CD4-positive, alpha-beta memory T cell (primary cell): ENCODE measurements around the gene IL1RAPL2. TPM values are rescaled to one million over a fixed set of nuclear protein-coding genes. Genes with fewer than 3 reads are reported as not detected.
"Not testable (repeated sequence)": the region's sequence is repeated elsewhere in the genome, so short reads cannot be mapped to it uniquely, and the experiment has no call there.

ENCODE experiments used
- CTCF ChIA-PET: fragments of 350-600 bp; sonication (Branson Sonifier 250); formaldehyde crosslinking; loops from one replicate; lab custom pipeline; 2021; ENCODE audit warnings: inconsistent platforms; ENCODE audit not compliant: partially characterized antibody; lab: Charles Lee
- POLR2A ChIA-PET: fragments of 350-600 bp; sonication (Branson Sonifier 250); formaldehyde crosslinking; loops from one replicate; lab custom pipeline; 2021; ENCODE audit not compliant: partially characterized antibody; lab: Charles Lee
- DNase-seq, 5 donors: peaks; one replicate each; pipeline versions ENCODE4 v3.0.0 to v3.0.0-alpha.2; 2020 to 2022; ENCODE audit warnings: mixed read lengths in 1 of 5
- H3K27ac ChIP-seq: one replicate; pipeline ENCODE4 v1.7.0; 2013; ENCODE audit warnings: low read depth, low read length
- H3K27me3 ChIP-seq: 2 replicates; pipeline ENCODE4 v1.7.0; 2013; ENCODE audit warnings: mild to moderate bottlenecking, low read length, moderate library complexity; ENCODE audit not compliant: insufficient read depth
- H3K36me3 ChIP-seq: 2 replicates; pipeline ENCODE4 v1.7.0; 2013; ENCODE audit warnings: mild to moderate bottlenecking, low read length, moderate library complexity; ENCODE audit not compliant: insufficient read depth
- H3K4me1 ChIP-seq: 2 replicates; pipeline ENCODE4 v1.7.0; 2013; ENCODE audit warnings: mild to moderate bottlenecking, low read length, moderate library complexity; ENCODE audit not compliant: insufficient read depth
- H3K4me3 ChIP-seq, 2 donors: one replicate each; pipeline ENCODE4 v1.7.0; 2013; ENCODE audit warnings: low read length in 2 of 2, mild to moderate bottlenecking in 1 of 2
- H3K9me3 ChIP-seq, 2 donors: one replicate each; pipeline ENCODE4 v1.7.0; 2013; ENCODE audit warnings: low read length in 2 of 2, control low read depth in 1 of 2; ENCODE audit not compliant: control insufficient read depth in 1 of 2
- H3K27ac Mint-ChIP-seq, 7 donors: one replicate each; pipeline ENCODE4 v1.8.0; 2020 to 2021; ENCODE audit warnings: mixed read lengths in 7 of 7, mild to moderate bottlenecking in 6 of 7, inconsistent platforms in 3 of 7, moderate library complexity in 3 of 7
- H3K27me3 Mint-ChIP-seq, 2 donors: one replicate each; pipeline ENCODE4 v1.8.0; 2020 to 2021; ENCODE audit warnings: mixed read lengths in 2 of 2
- H3K36me3 Mint-ChIP-seq, 2 donors: one replicate each; pipeline ENCODE4 v1.8.0; 2020 to 2021; ENCODE audit warnings: mixed read lengths in 2 of 2, inconsistent platforms in 1 of 2, mild to moderate bottlenecking in 1 of 2
- H3K4me1 Mint-ChIP-seq, 4 donors: one replicate each; pipeline ENCODE4 v1.8.0; 2020 to 2021; ENCODE audit warnings: mixed read lengths in 4 of 4, mild to moderate bottlenecking in 1 of 4
- H3K4me3 Mint-ChIP-seq, 8 donors: one replicate each; pipeline ENCODE4 v1.8.0; 2020 to 2021; ENCODE audit warnings: mixed read lengths in 8 of 8, mild to moderate bottlenecking in 7 of 8, moderate library complexity in 6 of 8, inconsistent platforms in 3 of 8
- H3K9me3 Mint-ChIP-seq, 8 donors: one replicate each; pipeline ENCODE4 v1.8.0; 2020 to 2021; ENCODE audit warnings: mixed read lengths in 8 of 8, mild to moderate bottlenecking in 5 of 8, inconsistent platforms in 3 of 8, moderate library complexity in 1 of 8
- intact Hi-C: fragments of 100-400 bp; cut with micrococcal nuclease; formaldehyde crosslinking; loops from one replicate; pipeline ENCODE4 v1.15.1; 2023
- polyA plus RNA-seq, 2 donors: library from polyadenylated mRNA; unstranded; fragments of 300-500 nt; fragmentation: Illumina TruSeq; gene quantifications; one replicate each; pipeline ENCODE4 v1.2.3, GENCODE V29; 2021
- total RNA-seq, 2 experiments: library from RNA; stranded (reverse); gene quantifications; one replicate each; pipeline ENCODE4 v1.2.3, GENCODE V29; 2021

IL1RAPL2 gene
- total and polyA plus RNA-seq, 4 experiments from 2014 or later: not detected

DNA sequence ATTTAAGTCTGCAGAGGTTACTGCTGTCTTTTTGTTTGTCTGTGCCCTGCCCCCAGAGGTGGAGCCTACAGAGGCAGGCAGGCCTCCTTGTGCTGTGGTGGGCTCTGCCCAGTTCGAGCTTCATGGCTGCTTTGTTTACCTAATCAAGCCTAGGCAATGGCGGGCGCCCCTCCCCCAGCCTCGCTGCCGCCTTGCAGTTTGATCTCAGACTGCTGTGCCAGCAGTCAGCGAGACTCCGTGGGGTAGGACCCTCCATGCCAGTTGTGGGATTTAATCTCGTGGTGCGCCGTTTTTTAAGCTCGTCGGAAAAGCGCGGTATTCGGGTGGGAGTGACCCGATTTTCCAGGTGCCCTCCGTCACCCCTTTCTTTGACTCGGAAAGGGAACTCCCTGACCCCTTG is 111.5 kb downstream of the IL1RAPL2 start:
- H3K27me3 Mint-ChIP-seq, POLR2A ChIA-PET, H3K4me1 Mint-ChIP-seq, H3K4me3 ChIP-seq, H3K27me3 ChIP-seq, intact Hi-C loops, H3K27ac Mint-ChIP-seq, H3K9me3 ChIP-seq, H3K36me3 Mint-ChIP-seq, H3K36me3 ChIP-seq, H3K4me1 ChIP-seq, H3K27ac ChIP-seq, H3K4me3 Mint-ChIP-seq, H3K9me3 Mint-ChIP-seq, CTCF ChIA-PET, DNase-seq: not testable (repeated sequence)

DNA sequence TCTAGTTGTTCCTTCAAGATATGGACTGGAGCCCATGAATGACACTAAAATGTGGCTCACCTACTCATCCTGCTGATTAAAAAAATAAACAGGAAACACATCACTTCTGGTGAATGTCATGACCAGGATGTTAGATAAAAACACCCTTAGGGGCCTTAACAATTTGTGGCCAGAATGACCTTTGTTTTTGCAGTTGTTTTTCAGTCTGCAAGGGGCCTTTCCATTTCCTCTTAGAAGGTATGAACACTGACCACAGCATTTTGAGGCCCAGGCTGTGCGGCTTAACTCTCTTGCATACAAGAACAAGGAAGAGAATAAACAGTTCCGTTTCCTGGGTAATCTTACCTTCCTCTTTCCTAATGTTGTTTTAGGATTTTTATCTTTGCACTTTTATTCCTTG is 113.2 kb downstream of the IL1RAPL2 start:
- H3K27me3 ChIP-seq: no peaks in the 10 kb centered on the region
- Mint-ChIP-seq H3K9me3 (peaks cover 0 to 2% (median 0%) of the 10 kb centered on the region in 8 donors), H3K27ac (no peak overlapping the region), H3K36me3 (no peaks in the 10 kb centered on the region), H3K4me3 (no peak overlapping the region), H3K27me3 (no peaks in the 10 kb centered on the region), H3K4me1 (no peaks in the 10 kb centered on the region)
- POLR2A ChIA-PET: no interaction called here
- intact Hi-C loops: no loop called here
- H3K4me3 ChIP-seq: no peak overlapping the region
- no peaks in the 10 kb centered on the region for H3K4me1 ChIP-seq
- H3K27ac ChIP-seq: no peak overlapping the region
- DNase-seq: no peak
- no peaks in the 10 kb centered on the region for H3K9me3 ChIP-seq
- no peaks in the 10 kb centered on the region for H3K36me3 ChIP-seq
- CTCF ChIA-PET: no interaction called here

DNA sequence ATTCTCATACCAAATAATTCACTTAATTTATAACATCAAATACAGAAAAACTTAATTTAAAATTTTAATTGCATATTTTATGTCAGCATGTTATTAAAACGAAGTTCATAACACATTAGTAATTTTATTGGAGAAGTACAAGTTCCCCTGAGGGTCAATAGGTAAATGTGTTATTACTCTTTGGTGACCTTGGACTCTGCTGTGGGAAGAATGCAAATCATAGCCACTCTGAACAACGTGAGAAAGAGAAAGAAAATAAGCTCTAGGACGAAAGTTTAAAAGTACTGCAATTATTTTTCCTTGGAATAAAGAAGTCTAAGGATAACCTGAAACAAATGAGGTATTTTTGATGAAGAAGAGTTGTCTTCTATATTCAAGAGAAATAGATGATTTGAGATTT is 115.2 kb downstream of the IL1RAPL2 start:
- Mint-ChIP-seq H3K4me1 (no peaks in the 10 kb centered on the region), H3K27ac (no peak overlapping the region), H3K27me3 (no peaks in the 10 kb centered on the region), H3K4me3 (no peak overlapping the region), H3K9me3 (peaks cover 0 to 2% (median 0%) of the 10 kb centered on the region in 8 donors), H3K36me3 (no peaks in the 10 kb centered on the region)
- Histone ChIP-seq H3K27ac (no peak overlapping the region), H3K9me3 (no peaks in the 10 kb centered on the region), H3K4me3 (no peak overlapping the region), H3K27me3 (no peaks in the 10 kb centered on the region), H3K4me1 (no peaks in the 10 kb centered on the region), H3K36me3 (no peaks in the 10 kb centered on the region)
- POLR2A ChIA-PET: no interaction called here
- intact Hi-C loops: no loop called here
- CTCF ChIA-PET: no interaction called here
- no peak for DNase-seq

DNA sequence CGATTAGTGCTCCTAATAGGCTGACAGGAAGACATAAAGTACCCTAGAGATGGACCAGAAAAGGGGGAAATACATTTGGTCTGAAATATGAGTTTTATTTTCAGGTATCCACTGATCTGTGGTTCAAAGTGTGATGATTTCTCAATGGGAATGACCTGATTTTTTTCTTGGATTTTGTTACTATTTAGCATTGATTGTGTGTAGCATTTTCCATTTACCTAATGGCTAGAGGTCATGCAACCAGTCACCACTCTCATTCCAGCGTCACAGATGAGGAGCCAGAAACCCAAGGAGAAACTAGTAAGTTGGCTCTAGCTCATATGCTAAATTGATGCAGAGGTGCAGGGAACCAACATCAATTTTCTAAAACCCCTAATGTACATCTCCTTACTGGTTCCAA is 118.1 kb downstream of the IL1RAPL2 start:
- Histone ChIP-seq H3K4me3 (no peak overlapping the region), H3K9me3 (no peaks in the 10 kb centered on the region), H3K27ac (no peak overlapping the region), H3K27me3 (no peaks in the 10 kb centered on the region), H3K4me1 (no peaks in the 10 kb centered on the region), H3K36me3 (no peaks in the 10 kb centered on the region)
- intact Hi-C loops: no loop called here
- Mint-ChIP-seq H3K4me1 (no peaks in the 10 kb centered on the region), H3K4me3 (no peak overlapping the region), H3K9me3 (no peaks in the 10 kb centered on the region), H3K27me3 (no peaks in the 10 kb centered on the region), H3K27ac (no peak overlapping the region), H3K36me3 (no peaks in the 10 kb centered on the region)
- ChIA-PET POLR2A (no interaction called here), CTCF (no interaction called here)
- no peak for DNase-seq

DNA sequence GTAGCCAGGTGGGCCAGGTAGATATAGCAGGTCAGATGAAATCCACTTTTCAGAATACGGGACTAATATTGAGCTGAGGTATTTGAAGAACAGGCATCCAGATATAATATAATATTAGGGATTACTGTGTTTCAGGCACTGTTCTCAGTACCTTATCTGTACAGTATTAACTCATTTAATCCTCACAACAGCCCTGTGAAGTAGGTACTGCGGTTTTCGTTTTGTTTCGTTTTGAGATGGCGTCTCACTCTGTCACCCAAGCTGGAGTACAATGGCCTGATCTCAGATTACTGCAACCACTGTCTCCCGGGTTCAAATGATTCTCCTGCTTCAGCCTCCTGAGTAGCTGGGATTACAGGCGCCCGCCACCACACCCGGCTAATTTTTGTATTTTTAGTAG is 129.6 kb downstream of the IL1RAPL2 start:
- no peaks in the 10 kb centered on the region for H3K4me1 ChIP-seq
- no peaks in the 10 kb centered on the region for H3K9me3 ChIP-seq
- H3K36me3 ChIP-seq: no peaks in the 10 kb centered on the region
- Mint-ChIP-seq H3K27ac (no peak overlapping the region), H3K36me3 (no peaks in the 10 kb centered on the region), H3K4me1 (no peaks in the 10 kb centered on the region), H3K4me3 (no peak overlapping the region), H3K27me3 (no peaks in the 10 kb centered on the region), H3K9me3 (peaks cover 0 to 2% (median 0%) of the 10 kb centered on the region in 8 donors)
- H3K27ac ChIP-seq: no peak overlapping the region
- no peak for DNase-seq
- POLR2A ChIA-PET: no interaction called here
- intact Hi-C loops: no loop called here
- no peak overlapping the region for H3K4me3 ChIP-seq
- CTCF ChIA-PET: no interaction called here
- no peaks in the 10 kb centered on the region for H3K27me3 ChIP-seq

DNA sequence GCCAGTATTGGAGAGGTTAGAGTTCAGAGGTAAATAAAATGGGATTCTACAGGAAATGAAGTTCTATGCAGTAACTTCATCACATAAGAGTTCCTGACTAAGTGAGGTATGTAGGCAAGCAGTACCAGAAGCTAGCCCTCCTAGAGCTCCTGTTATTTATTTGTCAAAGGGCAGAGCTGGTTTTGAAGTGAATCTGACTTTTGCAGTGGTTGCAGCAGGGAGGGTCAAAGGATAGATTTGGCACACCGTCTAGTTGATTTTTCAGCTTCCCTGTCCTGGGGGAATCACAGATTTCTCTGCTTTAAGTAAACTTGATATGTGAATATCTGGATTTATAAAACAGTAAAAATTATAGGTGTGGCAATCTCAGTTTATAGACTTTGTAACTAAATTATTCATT is 130.7 kb downstream of the IL1RAPL2 start:
- H3K36me3 ChIP-seq: no peaks in the 10 kb centered on the region
- Mint-ChIP-seq H3K4me1 (no peaks in the 10 kb centered on the region), H3K27ac (no peak overlapping the region), H3K36me3 (no peaks in the 10 kb centered on the region), H3K9me3 (peaks cover 0 to 2% (median 0%) of the 10 kb centered on the region in 8 donors), H3K4me3 (no peak overlapping the region), H3K27me3 (no peaks in the 10 kb centered on the region)
- H3K4me1 ChIP-seq: no peaks in the 10 kb centered on the region
- DNase-seq: no peak
- POLR2A ChIA-PET: no interaction called here
- intact Hi-C loops: no loop called here
- no peak overlapping the region for H3K4me3 ChIP-seq
- no peaks in the 10 kb centered on the region for H3K27me3 ChIP-seq
- H3K27ac ChIP-seq: no peak overlapping the region
- CTCF ChIA-PET: no interaction called here
- no peaks in the 10 kb centered on the region for H3K9me3 ChIP-seq

DNA sequence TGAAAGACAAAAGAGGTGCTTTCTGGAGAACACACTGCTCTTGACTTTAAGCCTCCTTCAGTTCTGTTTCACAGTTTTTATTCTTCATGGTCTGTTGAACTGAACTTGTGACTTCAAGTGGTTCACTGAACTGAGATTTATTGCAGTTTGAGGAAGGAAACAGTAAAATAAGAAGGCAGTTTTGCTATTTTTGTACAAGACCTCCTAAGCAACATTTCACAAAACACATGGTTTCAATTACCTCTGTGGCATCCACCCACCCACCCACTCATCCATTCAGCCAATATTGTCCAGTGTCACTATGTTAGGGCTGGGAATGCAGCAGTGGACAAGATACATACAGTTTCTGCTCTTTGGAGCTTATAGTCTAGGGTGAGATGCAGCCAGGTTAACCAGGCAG is 131.3 kb downstream of the IL1RAPL2 start:
- H3K27ac ChIP-seq: no peak overlapping the region
- no peak overlapping the region for H3K27ac Mint-ChIP-seq
- H3K9me3 ChIP-seq: no peaks in the 10 kb centered on the region
- POLR2A ChIA-PET: no interaction called here
- no peaks in the 10 kb centered on the region for H3K36me3 Mint-ChIP-seq
- H3K4me1 Mint-ChIP-seq: no peaks in the 10 kb centered on the region
- intact Hi-C loops: no loop called here
- H3K4me1 ChIP-seq: no peaks in the 10 kb centered on the region
- no peaks in the 10 kb centered on the region for H3K36me3 ChIP-seq
- DNase-seq: no peak
- no peak overlapping the region for H3K4me3 Mint-ChIP-seq
- H3K27me3 ChIP-seq: no peaks in the 10 kb centered on the region
- CTCF ChIA-PET: no interaction called here
- H3K4me3 ChIP-seq: no peak overlapping the region
- H3K27me3 Mint-ChIP-seq: no peaks in the 10 kb centered on the region
- peaks cover 0 to 2% (median 0%) of the 10 kb centered on the region in 8 donors for H3K9me3 Mint-ChIP-seq

DNA sequence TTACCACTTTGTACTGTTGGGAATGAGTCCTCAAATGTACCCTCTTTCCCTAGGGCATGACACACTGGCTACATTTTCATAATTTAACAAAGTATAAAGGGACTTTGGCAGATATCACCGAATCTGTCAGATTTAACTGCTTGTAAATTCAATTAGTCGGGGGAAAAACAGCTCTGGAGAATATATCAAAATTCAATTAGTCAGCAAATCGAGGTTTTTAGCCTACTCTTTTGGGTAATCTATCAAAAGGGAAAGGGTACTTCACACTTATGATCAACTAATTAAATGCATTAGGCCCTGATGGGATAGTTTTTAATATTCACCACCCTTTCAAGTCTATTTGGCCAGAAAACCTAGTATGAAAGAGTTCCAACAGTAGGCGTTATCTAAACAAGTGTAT is 141.0 kb downstream of the IL1RAPL2 start:
- Mint-ChIP-seq H3K36me3 (no peaks in the 10 kb centered on the region), H3K27ac (no peak overlapping the region), H3K27me3 (no peaks in the 10 kb centered on the region), H3K4me3 (no peak overlapping the region), H3K4me1 (no peaks in the 10 kb centered on the region), H3K9me3 (no peaks in the 10 kb centered on the region)
- DNase-seq: no peak
- Histone ChIP-seq H3K27ac (no peak overlapping the region), H3K27me3 (no peaks in the 10 kb centered on the region), H3K9me3 (no peaks in the 10 kb centered on the region), H3K4me3 (no peak overlapping the region), H3K36me3 (no peaks in the 10 kb centered on the region), H3K4me1 (no peaks in the 10 kb centered on the region)
- CTCF ChIA-PET: no interaction called here
- intact Hi-C loops: no loop called here
- POLR2A ChIA-PET: no interaction called here
